Esophagus muscularis mucosa (tissue), 4 donors: ENCODE results near the gene PFDN1. TPM values are rescaled to one million over a fixed set of nuclear protein-coding genes. Genes with fewer than 3 reads are reported as not detected.
A peak's percentile ranks its signal among the peaks of the same experiment; 100 is the strongest.

Experiments used
- DNase-seq: peaks from one replicate; pipeline ENCODE4 v3.0.0-alpha.2; 2017; ENCODE audit errors: extremely low spot score
- H3K27ac ChIP-seq, 4 donors: fragments of 200-600 bp; sonication (generic); replicated peaks in 1 of 4; 1 replicate in 3 of 4; 2 replicates in 1 of 4; pipeline ENCODE4 v1.5.1; 2016 to 2019; ENCODE audit warnings: mild to moderate bottlenecking in 1 of 4
- H3K27me3 ChIP-seq, 4 donors: fragments of 200-600 bp; sonication (generic); one replicate each; pipeline versions ENCODE4 v1.5.1 to v1.6.0; 2016 to 2019
- H3K36me3 ChIP-seq, 4 donors: fragments of 200-600 bp; sonication (generic); one replicate each; pipeline ENCODE4 v1.5.1; 2016 to 2019
- H3K4me1 ChIP-seq, 4 donors: fragments of 200-600 bp; sonication (generic); one replicate each; pipeline ENCODE4 v1.5.1; 2016 to 2019
- H3K4me3 ChIP-seq, 4 donors: fragments of 200-600 bp; sonication (generic); 1 replicate in 2 of 4; 2 replicates in 2 of 4; pipeline ENCODE4 v1.5.1; 2016 to 2019; ENCODE audit warnings: mild to moderate bottlenecking in 4 of 4, moderate library complexity in 1 of 4
- H3K9me3 ChIP-seq, 4 donors: fragments of 200-600 bp; sonication (generic); 1 replicate in 3 of 4; 2 replicates in 1 of 4; pipeline ENCODE4 v1.5.1; 2016 to 2019
- EP300 ChIP-seq: sonication (generic); formaldehyde crosslinking; IDR thresholded peaks from one replicate; pipeline ENCODE4 v1.6.1; 2017; ENCODE audit warnings: antibody characterized with exemption
- POLR2A ChIP-seq: fragments of 450-650 bp; IDR thresholded peaks from one replicate; pipeline ENCODE4 v1.6.1; 2017; ENCODE audit warnings: antibody characterized with exemption, moderate library complexity, mild to moderate bottlenecking, low read depth
- POLR2AphosphoS5 ChIP-seq, 2 donors: sonication (generic); formaldehyde crosslinking; IDR thresholded peaks; one replicate each; pipeline ENCODE4 v1.6.1; 2017; ENCODE audit warnings: antibody characterized with exemption in 2 of 2
- WGBS: methylation state at CpG from one replicate; pipeline ENCODE4 v1.1.5; 2018; 5-methylcytosine and 5-hydroxymethylcytosine counted together
- intact Hi-C: fragments of 100-400 bp; cut with DNase I; formaldehyde crosslinking; loops from one replicate; pipeline ENCODE4 v1.15.1; 2023
- total RNA-seq, 4 donors: library from RNA; depleted of rRNA; stranded (reverse); fragments of >200 nt; gene quantifications; one replicate each; pipeline versions ENCODE4 v1.1.0 to v1.2.1, GENCODE V29; 2016
- TF ChIP-seq, protein P1 (sequence below), 3 experiments: fragments of 200-600 bp in 2 of 3; fragments of 450-650 bp in 1 of 3; sonication (generic) in 2 of 3; IDR thresholded peaks; one replicate each; pipeline ENCODE4 v1.5.1; 2017 to 2019; ENCODE audit warnings: antibody characterized with exemption in 3 of 3, mild to moderate bottlenecking in 2 of 3, moderate library complexity in 1 of 3

Gene PFDN1
- total RNA-seq, 4 donors from 2014 or later, result 84.8 to 126 (median 101) TPM

DNA sequence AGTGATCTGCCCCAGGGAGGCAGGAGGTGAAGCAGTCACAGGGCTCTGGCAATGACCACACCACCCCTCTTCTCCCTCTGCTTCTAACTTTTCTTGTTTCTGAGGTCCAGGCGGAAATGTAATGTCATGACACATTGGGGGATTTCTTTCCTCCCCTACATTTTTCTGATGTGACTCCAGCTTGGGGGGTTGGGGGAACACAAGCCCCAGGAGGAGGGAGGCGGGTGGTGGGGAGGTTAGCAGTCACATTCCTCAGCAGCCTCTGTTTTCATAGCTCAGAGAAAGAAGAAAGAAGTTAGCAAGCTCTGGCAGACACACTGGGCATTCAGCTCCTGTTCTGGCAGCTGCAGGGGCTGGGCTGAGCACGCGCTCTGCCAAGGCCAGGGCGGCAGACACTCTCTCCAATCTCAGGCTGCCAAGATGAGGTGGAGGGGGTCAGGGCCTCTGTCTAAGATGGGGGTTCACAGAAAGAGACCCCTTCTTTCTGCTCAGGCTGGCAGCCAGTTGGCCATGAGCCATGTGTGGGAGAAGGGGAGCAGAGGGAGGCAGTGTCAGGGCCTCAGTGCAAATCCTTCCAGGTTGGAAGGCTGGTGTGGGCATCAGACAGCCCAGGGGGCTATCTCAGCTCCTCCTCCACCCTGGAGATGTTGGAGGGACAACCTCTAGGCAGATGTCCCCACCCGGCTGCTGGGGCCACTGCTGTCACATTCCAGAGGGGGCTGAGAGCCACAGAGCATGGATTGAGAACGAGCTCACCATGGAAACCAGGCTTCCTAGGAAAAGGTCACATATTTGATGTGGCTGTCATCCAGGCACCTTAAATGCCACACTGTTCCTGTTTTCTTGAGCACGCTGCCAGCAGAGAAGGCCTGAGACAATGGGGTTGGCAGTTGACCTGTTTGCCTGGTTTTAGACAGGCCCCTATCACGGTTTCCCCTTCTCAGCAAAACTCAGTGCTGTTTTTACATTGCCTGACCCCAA lies 20.1 kb upstream of the PFDN1 start:
- WGBS, result 51% methylated on average over 9 of the region's 9 CpGs
- peaks cover 41 to 43% (median 42%) of the 10 kb centered on the region in 4 donors for H3K4me1 ChIP-seq
- intact Hi-C loops, result no loop called here
- TF ChIP-seq POLR2A (no peak), POLR2AphosphoS5 (IDR thresholded peaks at IDR 0.05) (peak in 1 of 2 donors; percentile 20)
- H3K36me3 ChIP-seq, result no peaks in the 10 kb centered on the region
- no peaks in the 10 kb centered on the region for H3K27me3 ChIP-seq
- H3K27ac ChIP-seq, result peak overlapping the region; percentile 73 to 83 (median 75)
- H3K4me3 ChIP-seq, result no peak overlapping the region
- no peaks in the 10 kb centered on the region for H3K9me3 ChIP-seq
- DNase-seq, result peak; percentile 91

DNA sequence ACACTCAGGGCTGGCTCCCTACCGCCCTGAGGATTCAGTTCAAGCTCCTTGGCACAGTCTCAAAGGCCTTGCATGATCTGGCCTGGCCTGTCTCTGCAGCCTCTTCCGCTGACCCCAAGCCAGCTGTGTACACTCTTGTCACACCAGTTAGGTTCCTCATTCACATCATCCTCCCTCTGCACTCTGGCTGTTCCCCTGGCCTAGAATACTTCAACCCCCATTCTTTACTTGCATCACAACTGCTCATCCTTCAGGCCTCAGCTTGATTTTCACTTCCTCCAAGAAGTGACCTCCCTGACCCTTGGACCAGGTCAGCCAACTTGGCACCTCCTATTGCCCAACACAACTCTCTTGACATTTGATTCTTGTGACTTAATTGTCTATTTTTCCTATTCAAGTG lies 18.9 kb upstream of the PFDN1 start:
- Histone ChIP-seq H3K4me1 (peaks cover 35 to 43% (median 42%) of the 10 kb centered on the region in 4 donors), H3K27me3 (no peaks in the 10 kb centered on the region), H3K4me3 (no peak overlapping the region), H3K36me3 (no peaks in the 10 kb centered on the region), H3K9me3 (no peaks in the 10 kb centered on the region), H3K27ac (peak overlapping the region in 1 of 4 donors; percentile 83)
- WGBS, result 75% methylated on average over 2 of the region's 2 CpGs
- DNase-seq, result peak; percentile 92
- TF ChIP-seq EP300 (no peak), POLR2AphosphoS5 (IDR thresholded peaks at IDR 0.05) (peak; percentile 13 to 29), POLR2A (no peak)
- TF ChIP-seq, protein P1, sequence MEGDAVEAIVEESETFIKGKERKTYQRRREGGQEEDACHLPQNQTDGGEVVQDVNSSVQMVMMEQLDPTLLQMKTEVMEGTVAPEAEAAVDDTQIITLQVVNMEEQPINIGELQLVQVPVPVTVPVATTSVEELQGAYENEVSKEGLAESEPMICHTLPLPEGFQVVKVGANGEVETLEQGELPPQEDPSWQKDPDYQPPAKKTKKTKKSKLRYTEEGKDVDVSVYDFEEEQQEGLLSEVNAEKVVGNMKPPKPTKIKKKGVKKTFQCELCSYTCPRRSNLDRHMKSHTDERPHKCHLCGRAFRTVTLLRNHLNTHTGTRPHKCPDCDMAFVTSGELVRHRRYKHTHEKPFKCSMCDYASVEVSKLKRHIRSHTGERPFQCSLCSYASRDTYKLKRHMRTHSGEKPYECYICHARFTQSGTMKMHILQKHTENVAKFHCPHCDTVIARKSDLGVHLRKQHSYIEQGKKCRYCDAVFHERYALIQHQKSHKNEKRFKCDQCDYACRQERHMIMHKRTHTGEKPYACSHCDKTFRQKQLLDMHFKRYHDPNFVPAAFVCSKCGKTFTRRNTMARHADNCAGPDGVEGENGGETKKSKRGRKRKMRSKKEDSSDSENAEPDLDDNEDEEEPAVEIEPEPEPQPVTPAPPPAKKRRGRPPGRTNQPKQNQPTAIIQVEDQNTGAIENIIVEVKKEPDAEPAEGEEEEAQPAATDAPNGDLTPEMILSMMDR (IDR thresholded peaks at IDR 0.05), result no peak
- intact Hi-C loops, result no loop called here

DNA sequence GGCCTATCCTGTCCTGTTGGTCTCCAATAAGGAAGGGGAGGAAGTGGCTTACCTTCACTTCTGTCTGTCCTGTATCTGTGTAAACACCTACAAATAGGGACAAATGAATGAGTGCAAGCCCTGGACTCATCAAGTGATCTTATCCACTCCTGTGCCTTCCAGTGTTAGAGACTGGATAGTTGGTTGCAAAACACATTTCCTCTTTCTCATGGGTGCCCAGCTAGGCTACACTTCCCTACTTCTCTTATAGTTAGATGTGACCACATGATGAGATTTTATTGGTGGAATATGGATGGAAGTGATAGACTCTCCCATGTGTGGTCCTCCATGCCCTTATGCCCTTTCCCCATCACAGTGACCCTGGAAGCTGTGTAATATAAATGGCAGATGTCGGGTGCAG lies 16.9 kb upstream of the PFDN1 start:
- 86% methylated on average over 1 of the region's 1 CpG for WGBS
- H3K4me3 ChIP-seq, result no peak overlapping the region
- DNase-seq, result no peak
- H3K27me3 ChIP-seq, result no peaks in the 10 kb centered on the region
- H3K4me1 ChIP-seq, result peaks cover 34 to 37% (median 35%) of the 10 kb centered on the region in 4 donors
- intact Hi-C loops, result no loop called here
- H3K27ac ChIP-seq, result no peak overlapping the region
- TF ChIP-seq POLR2A (no peak), EP300 (no peak)
- TF ChIP-seq, protein P1 (IDR thresholded peaks at IDR 0.05), result no peak
- H3K9me3 ChIP-seq, result no peaks in the 10 kb centered on the region
- H3K36me3 ChIP-seq, result no peaks in the 10 kb centered on the region

DNA sequence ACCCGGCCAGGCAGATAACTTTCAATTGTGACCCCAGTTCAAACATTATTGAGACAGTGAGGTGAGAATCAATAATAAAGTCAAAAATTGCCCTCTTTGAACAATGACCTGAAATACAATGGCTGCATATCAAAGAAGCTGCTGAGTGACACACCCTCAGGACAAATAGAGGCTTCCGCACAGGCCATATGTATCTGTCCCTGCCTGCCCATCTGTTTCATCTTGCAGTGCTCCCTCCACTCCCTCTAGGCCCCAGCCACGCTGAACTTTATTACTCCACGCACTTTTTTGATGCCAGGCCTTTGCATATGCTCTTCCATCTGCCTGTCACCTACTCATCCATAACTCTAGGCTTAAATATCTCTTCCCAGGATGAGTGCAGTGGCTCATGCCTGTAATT lies 15.9 kb upstream of the PFDN1 start:
- no peaks in the 10 kb centered on the region for H3K27me3 ChIP-seq
- H3K27ac ChIP-seq, result no peak overlapping the region
- TF ChIP-seq EP300 (no peak), POLR2AphosphoS5 (IDR thresholded peaks at IDR 0.05) (no peak), POLR2A (no peak)
- TF ChIP-seq, protein P1 (IDR thresholded peaks at IDR 0.05), result no peak
- H3K9me3 ChIP-seq, result no peaks in the 10 kb centered on the region
- 95% methylated on average over 4 of the region's 4 CpGs for WGBS
- no peak overlapping the region for H3K4me3 ChIP-seq
- DNase-seq, result no peak
- intact Hi-C loops, result no loop called here
- H3K36me3 ChIP-seq, result no peaks in the 10 kb centered on the region
- peaks cover 23 to 27% (median 27%) of the 10 kb centered on the region in 4 donors for H3K4me1 ChIP-seq

DNA sequence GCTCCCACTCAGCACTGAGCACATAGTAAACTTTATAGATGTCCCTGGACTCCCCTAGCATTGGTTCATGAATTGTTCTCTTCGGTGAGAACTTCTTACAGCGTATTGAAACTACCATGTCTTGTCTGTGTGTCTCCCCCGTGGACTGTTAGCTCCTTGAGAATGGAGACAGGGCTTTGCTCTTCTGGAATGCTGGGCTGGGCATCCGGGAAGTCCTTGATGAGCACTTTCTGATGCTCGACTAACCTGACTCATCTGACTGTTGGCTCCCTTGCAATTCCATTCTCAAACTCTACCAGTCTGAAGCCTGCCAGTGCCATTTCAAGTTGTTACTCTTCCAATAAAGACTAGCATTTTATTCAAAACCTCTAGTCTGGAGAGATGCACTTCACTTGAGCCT lies 15.0 kb upstream of the PFDN1 start:
- no peaks in the 10 kb centered on the region for H3K9me3 ChIP-seq
- H3K36me3 ChIP-seq, result no peaks in the 10 kb centered on the region
- TF ChIP-seq EP300 (no peak), POLR2A (no peak), POLR2AphosphoS5 (IDR thresholded peaks at IDR 0.05) (no peak)
- TF ChIP-seq, protein P1 (IDR thresholded peaks at IDR 0.05), result no peak
- intact Hi-C loops, result no loop called here
- DNase-seq, result no peak
- 83% methylated on average over 5 of the region's 5 CpGs for WGBS
- H3K4me3 ChIP-seq, result no peak overlapping the region
- no peaks in the 10 kb centered on the region for H3K27me3 ChIP-seq
- no peak overlapping the region for H3K27ac ChIP-seq
- H3K4me1 ChIP-seq, result peaks cover 18 to 24% (median 22%) of the 10 kb centered on the region in 4 donors
